Caco-2 (cell line): ENCODE results near the gene IL17RB. TPM values are rescaled to one million over a fixed set of nuclear protein-coding genes. Genes with fewer than 3 reads are reported as not detected.

Source experiments
- BruUV-seq: library from RNA; stranded (reverse); fragments of 400-500 nt; replicated peaks from 2 replicates; lab custom pipeline; 2021; lab: Mats Ljungman, UMichigan
- CTCF ChIA-PET: fragments of 300-600 bp; sonication (Branson Sonifier 250); formaldehyde crosslinking; loops from one replicate; lab custom pipeline; 2022; ENCODE audit warnings: antibody characterized with exemption; lab: Charles Lee
- POLR2A ChIA-PET: fragments of 300-600 bp; sonication (Branson Sonifier 250); formaldehyde crosslinking; loops from one replicate; lab custom pipeline; 2022; ENCODE audit warnings: antibody characterized with exemption; lab: Charles Lee
- DNase-seq, 2 experiments: peaks; one replicate each; pipeline versions ENCODE4 v3.0.0 to v3.0.0-alpha.2; 2020 to 2022
- H3K27me3 ChIP-seq: replicated peaks from 2 replicates; pipeline ENCODE4 v1.6.0; 2011; ENCODE audit warnings: low read length; ENCODE audit not compliant: control insufficient read depth, insufficient read depth
- H3K36me3 ChIP-seq: 2 replicates; pipeline ENCODE4 v1.5.1; 2011; ENCODE audit warnings: low read length; ENCODE audit not compliant: control insufficient read depth, insufficient read depth
- H3K4me1 ChIP-seq: fragments of 250-450 bp; sonication (Bioruptor Pico); 2 replicates; pipeline ENCODE4 v1.5.1; 2020; ENCODE audit warnings: mild to moderate bottlenecking
- H3K4me3 ChIP-seq: 2 replicates; pipeline ENCODE4 v1.5.1; 2011; ENCODE audit warnings: low read depth, mild to moderate bottlenecking, control low read depth, low read length
- H3K9me3 ChIP-seq: fragments of 250-450 bp; sonication (Bioruptor Pico); 2 replicates; pipeline ENCODE4 v1.5.1; 2020; ENCODE audit warnings: mild to moderate bottlenecking, moderate library complexity
- H3K27ac Mint-ChIP-seq: one replicate; pipeline ENCODE4 v1.8.0; 2022; ENCODE audit warnings: mixed read lengths; ENCODE audit not compliant: unreplicated experiment
- H3K27me3 Mint-ChIP-seq: one replicate; pipeline ENCODE4 v1.8.0; 2022; ENCODE audit warnings: mixed read lengths; ENCODE audit not compliant: insufficient read depth, unreplicated experiment
- H3K36me3 Mint-ChIP-seq: one replicate; pipeline ENCODE4 v1.8.0; 2022; ENCODE audit warnings: mild to moderate bottlenecking, mixed read lengths; ENCODE audit not compliant: insufficient read depth, unreplicated experiment
- H3K4me1 Mint-ChIP-seq: one replicate; pipeline ENCODE4 v1.8.0; 2022; ENCODE audit warnings: low read depth, mixed read lengths; ENCODE audit not compliant: unreplicated experiment
- H3K4me3 Mint-ChIP-seq: one replicate; pipeline ENCODE4 v1.8.0; 2022; ENCODE audit warnings: mild to moderate bottlenecking, moderate library complexity, mixed read lengths; ENCODE audit not compliant: unreplicated experiment
- H3K9me3 Mint-ChIP-seq: one replicate; pipeline ENCODE4 v1.8.0; 2022; ENCODE audit warnings: mixed read lengths; ENCODE audit not compliant: unreplicated experiment
- intact Hi-C: fragments of 100-400 bp; cut with micrococcal nuclease; formaldehyde crosslinking; loops from one replicate; pipeline ENCODE4 v1.10.0; 2022; ENCODE audit not compliant: unreplicated experiment
- total RNA-seq: library from RNA; stranded (reverse); gene quantifications from 2 replicates; pipeline ENCODE4 v1.2.3, GENCODE V29; 2022
- TF ChIP-seq, protein P1 (sequence below), 2 experiments: fragments of 200-600 bp in 1 of 2; IDR thresholded peaks; 1 replicate in 1 of 2; 2 replicates in 1 of 2; pipeline versions ENCODE4 v1.5.1 to v1.8.0; 2011 to 2022; ENCODE audit warnings: antibody characterized with exemption in 1 of 2, control low read depth in 1 of 2, inconsistent platforms in 1 of 2, low read depth in 1 of 2, low read length in 1 of 2, mild to moderate bottlenecking in 1 of 2, moderate library complexity in 1 of 2; ENCODE audit not compliant: insufficient read depth in 1 of 2, severe bottlenecking in 1 of 2, unreplicated experiment in 1 of 2

The IL17RB gene
- total RNA-seq, 1 experiment from 2014 or later: 27.5 TPM

DNA sequence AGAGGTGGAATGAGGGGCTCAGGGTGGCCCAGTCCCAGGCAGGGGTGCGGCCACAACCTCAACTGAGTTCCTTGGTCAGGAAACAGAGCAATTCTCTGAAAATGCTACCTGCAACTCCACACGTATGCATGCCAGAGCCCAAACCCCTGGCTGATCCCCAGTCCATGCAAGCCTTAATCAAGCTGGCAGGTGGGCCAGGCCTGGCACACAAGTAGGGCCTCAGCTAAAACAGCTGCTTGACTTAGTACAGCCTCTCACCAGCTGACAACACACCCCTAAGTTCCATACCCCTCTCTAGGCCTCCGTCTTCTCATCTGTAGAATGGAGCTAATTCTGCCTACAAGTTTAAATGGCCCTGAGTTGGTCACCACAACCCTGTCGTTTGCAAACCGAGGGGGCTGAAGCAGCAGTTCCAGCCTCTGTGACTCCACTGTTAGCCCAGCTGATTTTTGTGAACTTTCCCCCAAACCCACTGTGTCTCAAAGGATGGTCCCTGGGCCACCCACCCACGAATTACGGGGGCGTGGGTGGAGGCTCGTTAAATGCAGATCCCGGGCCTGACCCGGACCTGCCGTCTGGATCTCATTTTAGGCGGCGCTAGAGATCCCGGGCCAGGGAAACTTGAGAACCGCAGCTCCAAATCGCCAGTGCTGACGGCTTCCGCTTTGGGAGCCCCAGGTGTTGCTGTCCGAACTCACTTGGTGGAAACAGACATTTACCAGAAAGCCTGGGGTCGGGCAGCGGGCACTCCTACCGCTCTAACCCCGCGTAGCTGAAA is 1.1 kb upstream of the IL17RB start:
- H3K4me3 ChIP-seq: peak overlapping the region; percentile 81
- H3K9me3 ChIP-seq: no peaks in the 10 kb centered on the region
- intact Hi-C loops: loop anchor here (5.0 to 10.0 kb wide), 2 partner anchors 47 to 120 kb away; partner anchors contain the start of gene SELENOK
- H3K27me3 ChIP-seq: no peaks in the 10 kb centered on the region
- Mint-ChIP-seq H3K36me3 (peaks cover 8% of the 10 kb centered on the region), H3K9me3 (no peaks in the 10 kb centered on the region), H3K27ac (peak overlapping the region; percentile 93), H3K4me1 (peaks cover 18% of the 10 kb centered on the region), H3K27me3 (no peaks in the 10 kb centered on the region), H3K4me3 (peak overlapping the region; percentile 89)
- ChIA-PET POLR2A (interaction anchor here (0.5 to 2.8 kb wide), 2 partner anchors 19 to 46 kb away, joined by 4 to 14 read pairs; partner anchors contain the start of gene SELENOK), CTCF (no interaction called here)
- DNase-seq: peak; percentile 63 to 66
- no TSS peak for BruUV-seq
- TF ChIP-seq, protein P1, sequence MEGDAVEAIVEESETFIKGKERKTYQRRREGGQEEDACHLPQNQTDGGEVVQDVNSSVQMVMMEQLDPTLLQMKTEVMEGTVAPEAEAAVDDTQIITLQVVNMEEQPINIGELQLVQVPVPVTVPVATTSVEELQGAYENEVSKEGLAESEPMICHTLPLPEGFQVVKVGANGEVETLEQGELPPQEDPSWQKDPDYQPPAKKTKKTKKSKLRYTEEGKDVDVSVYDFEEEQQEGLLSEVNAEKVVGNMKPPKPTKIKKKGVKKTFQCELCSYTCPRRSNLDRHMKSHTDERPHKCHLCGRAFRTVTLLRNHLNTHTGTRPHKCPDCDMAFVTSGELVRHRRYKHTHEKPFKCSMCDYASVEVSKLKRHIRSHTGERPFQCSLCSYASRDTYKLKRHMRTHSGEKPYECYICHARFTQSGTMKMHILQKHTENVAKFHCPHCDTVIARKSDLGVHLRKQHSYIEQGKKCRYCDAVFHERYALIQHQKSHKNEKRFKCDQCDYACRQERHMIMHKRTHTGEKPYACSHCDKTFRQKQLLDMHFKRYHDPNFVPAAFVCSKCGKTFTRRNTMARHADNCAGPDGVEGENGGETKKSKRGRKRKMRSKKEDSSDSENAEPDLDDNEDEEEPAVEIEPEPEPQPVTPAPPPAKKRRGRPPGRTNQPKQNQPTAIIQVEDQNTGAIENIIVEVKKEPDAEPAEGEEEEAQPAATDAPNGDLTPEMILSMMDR (IDR thresholded peaks at IDR 0.05; ENCODE audit: insufficient read depth in 1 of 2, low read depth in 1 of 2, low read length in 1 of 2, severe bottlenecking in 1 of 2, unreplicated experiment in 1 of 2): peak; percentile 25 to 45
- H3K36me3 ChIP-seq: no peaks in the 10 kb centered on the region
- H3K4me1 ChIP-seq: peaks cover 32% of the 10 kb centered on the region

DNA sequence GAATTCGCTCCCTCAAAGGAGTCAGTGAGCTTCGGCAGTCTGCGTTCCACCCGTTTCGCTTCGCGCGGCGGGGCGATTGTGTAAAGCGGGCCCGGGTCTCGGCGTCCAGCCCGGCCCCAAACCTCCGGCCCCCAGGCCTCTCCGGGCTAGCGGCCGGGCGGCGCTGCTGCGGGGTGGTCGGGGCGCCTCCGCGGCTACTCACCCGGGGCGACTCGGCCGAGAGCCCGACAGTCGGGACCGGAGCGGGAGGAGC is 561 bp upstream of the IL17RB start:
- no peaks in the 10 kb centered on the region for H3K27me3 ChIP-seq
- no peaks in the 10 kb centered on the region for H3K9me3 ChIP-seq
- DNase-seq: no peak
- H3K36me3 Mint-ChIP-seq: peaks cover 9% of the 10 kb centered on the region
- TF ChIP-seq, protein P1 (IDR thresholded peaks at IDR 0.05; ENCODE audit: insufficient read depth in 1 of 2, low read depth in 1 of 2, low read length in 1 of 2, severe bottlenecking in 1 of 2, unreplicated experiment in 1 of 2): no peak
- peak overlapping the region; percentile 93 for H3K27ac Mint-ChIP-seq
- intact Hi-C loops: loop anchor here (2.0 to 10.0 kb wide), 3 partner anchors 35 to 121 kb away; partner anchors contain the start of gene SELENOK
- peak overlapping the region; percentile 89 for H3K4me3 Mint-ChIP-seq
- H3K9me3 Mint-ChIP-seq: no peaks in the 10 kb centered on the region
- no peaks in the 10 kb centered on the region for H3K27me3 Mint-ChIP-seq
- POLR2A ChIA-PET: interaction anchor here (0.6 to 2.8 kb wide), 2 partner anchors 46 to 159 kb away, joined by 3 to 14 read pairs; partner anchors contain the start of gene SELENOK
- peak overlapping the region; percentile 81 for H3K4me3 ChIP-seq
- no TSS peak for BruUV-seq
- peaks cover 18% of the 10 kb centered on the region for H3K4me1 Mint-ChIP-seq
- CTCF ChIA-PET: no interaction called here
- H3K36me3 ChIP-seq: no peaks in the 10 kb centered on the region
- peaks cover 32% of the 10 kb centered on the region for H3K4me1 ChIP-seq

DNA sequence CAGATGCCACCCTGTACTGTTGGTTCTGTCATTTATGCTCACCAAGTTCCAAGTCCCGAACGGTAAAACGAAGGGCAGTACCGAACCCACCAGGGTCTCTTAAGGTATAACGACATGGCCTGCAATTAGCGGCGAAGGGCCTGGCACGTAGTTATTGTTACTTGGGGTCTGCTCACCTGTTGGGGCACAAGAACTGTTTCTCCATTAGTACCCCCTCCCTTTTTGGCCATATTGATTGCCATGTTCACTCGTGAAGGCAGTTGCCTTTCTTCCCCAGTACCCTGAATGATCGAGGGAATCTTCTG is 435 bp downstream of the IL17RB start:
- intact Hi-C loops: loop anchor here (2.0 to 10.0 kb wide), 3 partner anchors 34 to 122 kb away; partner anchors contain the start of gene SELENOK
- Mint-ChIP-seq H3K36me3 (peaks cover 8% of the 10 kb centered on the region), H3K27ac (peak overlapping the region; percentile 79), H3K9me3 (no peaks in the 10 kb centered on the region), H3K27me3 (no peaks in the 10 kb centered on the region), H3K4me1 (peaks cover 18% of the 10 kb centered on the region), H3K4me3 (peak overlapping the region; percentile 89)
- DNase-seq: no peak
- H3K4me3 ChIP-seq: peak overlapping the region; percentile 81
- TF ChIP-seq, protein P1 (IDR thresholded peaks at IDR 0.05; ENCODE audit: insufficient read depth in 1 of 2, low read depth in 1 of 2, low read length in 1 of 2, severe bottlenecking in 1 of 2, unreplicated experiment in 1 of 2): no peak
- no peaks in the 10 kb centered on the region for H3K36me3 ChIP-seq
- TSS peak; percentile 54 for BruUV-seq
- ChIA-PET POLR2A (no interaction called here), CTCF (no interaction called here)
- H3K27me3 ChIP-seq: no peaks in the 10 kb centered on the region
- H3K4me1 ChIP-seq: peaks cover 32% of the 10 kb centered on the region
- H3K9me3 ChIP-seq: no peaks in the 10 kb centered on the region
